Measurements from ENCODE around the gene DNAJA3.

Gene DNAJA3

DNA sequence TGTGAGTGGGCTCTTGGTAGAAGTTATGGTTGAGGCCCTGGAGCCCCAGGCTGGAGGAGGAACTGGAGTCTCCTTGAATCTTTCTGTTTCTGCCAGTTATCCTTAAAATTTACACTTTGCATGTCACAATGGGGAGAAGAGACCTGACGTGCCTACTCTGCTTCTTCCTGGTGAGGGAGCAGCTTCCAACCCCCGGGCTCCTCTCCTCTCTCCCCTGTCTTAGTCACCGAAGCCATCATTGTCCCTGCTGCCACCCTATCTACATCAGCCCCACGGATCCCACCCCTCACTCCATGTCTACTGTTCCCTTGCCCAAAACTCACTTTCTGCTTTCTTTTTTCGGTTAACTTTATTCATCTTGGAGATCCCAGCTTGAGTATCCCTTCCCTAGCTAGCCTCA, 17.6 kb downstream of the DNAJA3 start:
- no peak for ATAC-seq
- TF ChIP-seq, protein P1, sequence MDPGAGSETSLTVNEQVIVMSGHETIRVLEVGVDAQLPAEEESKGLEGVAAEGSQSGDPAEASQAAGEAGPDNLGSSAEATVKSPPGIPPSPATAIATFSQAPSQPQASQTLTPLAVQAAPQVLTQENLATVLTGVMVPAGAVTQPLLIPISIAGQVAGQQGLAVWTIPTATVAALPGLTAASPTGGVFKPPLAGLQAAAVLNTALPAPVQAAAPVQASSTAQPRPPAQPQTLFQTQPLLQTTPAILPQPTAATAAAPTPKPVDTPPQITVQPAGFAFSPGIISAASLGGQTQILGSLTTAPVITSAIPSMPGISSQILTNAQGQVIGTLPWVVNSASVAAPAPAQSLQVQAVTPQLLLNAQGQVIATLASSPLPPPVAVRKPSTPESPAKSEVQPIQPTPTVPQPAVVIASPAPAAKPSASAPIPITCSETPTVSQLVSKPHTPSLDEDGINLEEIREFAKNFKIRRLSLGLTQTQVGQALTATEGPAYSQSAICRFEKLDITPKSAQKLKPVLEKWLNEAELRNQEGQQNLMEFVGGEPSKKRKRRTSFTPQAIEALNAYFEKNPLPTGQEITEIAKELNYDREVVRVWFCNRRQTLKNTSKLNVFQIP (CRISPR knock-in tag; IDR thresholded peaks at IDR 0.05; ENCODE audit: borderline replicate concordance, low read depth), result no peak
- TF ChIP-seq SNAI2 (CRISPR knock-in tag; IDR thresholded peaks at IDR 0.05), result no peak
- no peak for TF ChIP-seq PPARA (CRISPR knock-in tag; IDR thresholded peaks at IDR 0.05; ENCODE audit: borderline replicate concordance)
- TF ChIP-seq ZC3H10 (CRISPR knock-in tag; IDR thresholded peaks at IDR 0.05), result no peak
- TF ChIP-seq ZNF8 (CRISPR knock-in tag; IDR thresholded peaks at IDR 0.05), result no peak
- TF ChIP-seq ZFP30 (CRISPR knock-in tag; IDR thresholded peaks at IDR 0.05), result no peak
- TF ChIP-seq TOX (CRISPR knock-in tag; IDR thresholded peaks at IDR 0.05; ENCODE audit: borderline replicate concordance), result no peak
- TF ChIP-seq ZNF70 (CRISPR knock-in tag; IDR thresholded peaks at IDR 0.05), result no peak

DNA sequence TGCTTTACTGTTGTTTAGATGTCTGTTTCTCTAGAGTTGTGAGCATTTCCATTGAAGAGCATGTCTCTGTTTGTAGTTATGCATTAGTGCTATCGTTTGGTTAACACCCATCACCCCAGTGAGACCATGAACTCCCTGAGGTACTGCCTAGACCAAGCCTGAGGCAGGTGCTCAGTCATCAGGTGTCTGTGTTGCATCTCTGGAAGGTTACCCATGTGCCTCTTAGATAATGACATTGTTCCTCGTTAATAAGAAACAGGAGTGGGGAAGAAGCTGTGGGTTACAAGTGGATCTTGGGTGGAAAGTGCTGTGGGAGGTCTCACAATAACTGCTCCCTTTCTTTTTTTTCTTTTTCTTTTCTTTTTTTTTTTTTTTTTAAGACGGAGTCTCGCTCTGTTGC, 18.3 kb downstream of the DNAJA3 start:
- TF ChIP-seq ZC3H10 (CRISPR knock-in tag; IDR thresholded peaks at IDR 0.05) (no peak), ZNF8 (CRISPR knock-in tag; IDR thresholded peaks at IDR 0.05) (no peak), ARNTL (CRISPR knock-in tag; IDR thresholded peaks at IDR 0.05; ENCODE audit: borderline replicate concordance, low read depth) (no peak), TCF4 (CRISPR knock-in tag; IDR thresholded peaks at IDR 0.05; ENCODE audit: borderline replicate concordance) (no peak), ZFP30 (CRISPR knock-in tag; IDR thresholded peaks at IDR 0.05) (no peak)
- TF ChIP-seq, protein P2, sequence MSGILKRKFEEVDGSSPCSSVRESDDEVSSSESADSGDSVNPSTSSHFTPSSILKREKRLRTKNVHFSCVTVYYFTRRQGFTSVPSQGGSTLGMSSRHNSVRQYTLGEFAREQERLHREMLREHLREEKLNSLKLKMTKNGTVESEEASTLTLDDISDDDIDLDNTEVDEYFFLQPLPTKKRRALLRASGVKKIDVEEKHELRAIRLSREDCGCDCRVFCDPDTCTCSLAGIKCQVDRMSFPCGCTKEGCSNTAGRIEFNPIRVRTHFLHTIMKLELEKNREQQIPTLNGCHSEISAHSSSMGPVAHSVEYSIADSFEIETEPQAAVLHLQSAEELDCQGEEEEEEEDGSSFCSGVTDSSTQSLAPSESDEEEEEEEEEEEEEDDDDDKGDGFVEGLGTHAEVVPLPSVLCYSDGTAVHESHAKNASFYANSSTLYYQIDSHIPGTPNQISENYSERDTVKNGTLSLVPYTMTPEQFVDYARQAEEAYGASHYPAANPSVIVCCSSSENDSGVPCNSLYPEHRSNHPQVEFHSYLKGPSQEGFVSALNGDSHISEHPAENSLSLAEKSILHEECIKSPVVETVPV (CRISPR knock-in tag; IDR thresholded peaks at IDR 0.05), result no peak
- TF ChIP-seq, protein P3, sequence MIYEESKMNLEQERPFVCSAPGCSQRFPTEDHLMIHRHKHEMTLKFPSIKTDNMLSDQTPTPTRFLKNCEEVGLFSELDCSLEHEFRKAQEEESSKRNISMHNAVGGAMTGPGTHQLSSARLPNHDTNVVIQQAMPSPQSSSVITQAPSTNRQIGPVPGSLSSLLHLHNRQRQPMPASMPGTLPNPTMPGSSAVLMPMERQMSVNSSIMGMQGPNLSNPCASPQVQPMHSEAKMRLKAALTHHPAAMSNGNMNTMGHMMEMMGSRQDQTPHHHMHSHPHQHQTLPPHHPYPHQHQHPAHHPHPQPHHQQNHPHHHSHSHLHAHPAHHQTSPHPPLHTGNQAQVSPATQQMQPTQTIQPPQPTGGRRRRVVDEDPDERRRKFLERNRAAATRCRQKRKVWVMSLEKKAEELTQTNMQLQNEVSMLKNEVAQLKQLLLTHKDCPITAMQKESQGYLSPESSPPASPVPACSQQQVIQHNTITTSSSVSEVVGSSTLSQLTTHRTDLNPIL (CRISPR knock-in tag; IDR thresholded peaks at IDR 0.05; ENCODE audit: low read depth), result no peak
- TF ChIP-seq, protein P4, sequence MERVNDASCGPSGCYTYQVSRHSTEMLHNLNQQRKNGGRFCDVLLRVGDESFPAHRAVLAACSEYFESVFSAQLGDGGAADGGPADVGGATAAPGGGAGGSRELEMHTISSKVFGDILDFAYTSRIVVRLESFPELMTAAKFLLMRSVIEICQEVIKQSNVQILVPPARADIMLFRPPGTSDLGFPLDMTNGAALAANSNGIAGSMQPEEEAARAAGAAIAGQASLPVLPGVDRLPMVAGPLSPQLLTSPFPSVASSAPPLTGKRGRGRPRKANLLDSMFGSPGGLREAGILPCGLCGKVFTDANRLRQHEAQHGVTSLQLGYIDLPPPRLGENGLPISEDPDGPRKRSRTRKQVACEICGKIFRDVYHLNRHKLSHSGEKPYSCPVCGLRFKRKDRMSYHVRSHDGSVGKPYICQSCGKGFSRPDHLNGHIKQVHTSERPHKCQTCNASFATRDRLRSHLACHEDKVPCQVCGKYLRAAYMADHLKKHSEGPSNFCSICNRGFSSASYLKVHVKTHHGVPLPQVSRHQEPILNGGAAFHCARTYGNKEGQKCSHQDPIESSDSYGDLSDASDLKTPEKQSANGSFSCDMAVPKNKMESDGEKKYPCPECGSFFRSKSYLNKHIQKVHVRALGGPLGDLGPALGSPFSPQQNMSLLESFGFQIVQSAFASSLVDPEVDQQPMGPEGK (CRISPR knock-in tag; IDR thresholded peaks at IDR 0.05; ENCODE audit: borderline replicate concordance), result no peak
- no peak for ATAC-seq

DNA sequence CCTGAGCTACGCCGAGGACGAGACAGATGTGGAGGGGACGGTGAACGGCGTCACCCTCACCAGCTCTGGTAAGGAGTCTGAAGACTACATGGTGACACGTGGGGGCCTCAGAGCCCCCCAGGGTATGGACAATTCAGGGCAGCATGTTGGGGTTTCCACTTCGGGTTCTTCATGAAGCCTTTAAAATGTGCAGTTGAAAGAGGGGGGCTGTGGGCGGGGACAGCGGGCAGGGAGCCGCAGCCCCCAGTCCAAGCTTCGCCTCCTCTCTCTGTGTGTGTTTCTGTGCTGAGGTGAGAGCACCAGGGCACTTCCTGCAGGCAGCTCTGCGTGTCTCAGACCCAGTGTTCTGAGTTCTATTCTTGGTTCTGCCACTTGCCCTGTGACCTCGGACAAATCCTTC, 24.8 kb downstream of the DNAJA3 start:
- ATAC-seq, result no peak
- TF ChIP-seq ZFP30 (CRISPR knock-in tag; IDR thresholded peaks at IDR 0.05) (no peak), SNAI2 (CRISPR knock-in tag; IDR thresholded peaks at IDR 0.05) (no peak), TCF4 (CRISPR knock-in tag; IDR thresholded peaks at IDR 0.05; ENCODE audit: borderline replicate concordance) (no peak)

DNA sequence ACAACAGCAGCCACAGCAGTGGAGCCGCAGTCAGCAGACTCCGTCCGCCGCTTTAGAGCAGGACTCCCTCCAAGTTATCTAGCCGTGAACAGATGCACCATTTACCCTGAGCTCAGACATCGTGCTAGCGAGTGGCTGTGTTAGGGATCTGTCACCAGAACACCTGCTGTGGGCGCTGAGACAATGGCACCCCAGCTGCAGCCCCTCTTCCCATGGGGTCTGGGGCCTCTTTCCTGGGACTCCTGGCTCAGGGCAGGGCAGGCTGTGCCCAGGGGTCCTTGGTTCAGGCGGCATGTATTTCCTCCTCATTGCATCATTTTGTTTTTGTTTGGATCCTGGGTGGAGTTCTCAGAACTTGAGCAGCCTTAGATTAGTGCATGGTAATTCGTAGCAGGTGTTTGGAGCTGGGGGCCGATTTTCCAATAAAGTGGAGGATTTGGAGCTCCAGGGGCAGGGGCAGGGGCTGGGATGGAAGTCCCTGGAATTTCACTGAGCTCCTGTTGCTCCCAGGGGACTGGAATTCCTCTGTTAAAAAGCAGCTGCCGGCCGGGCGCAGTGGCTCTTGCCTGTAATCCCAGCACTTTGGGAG, 25.4 kb downstream of the DNAJA3 start:
- no peak for ATAC-seq
- TF ChIP-seq, protein P1 (CRISPR knock-in tag; IDR thresholded peaks at IDR 0.05; ENCODE audit: borderline replicate concordance, low read depth), result no peak
- TF ChIP-seq, protein P4 (CRISPR knock-in tag; IDR thresholded peaks at IDR 0.05; ENCODE audit: borderline replicate concordance), result no peak
- TF ChIP-seq SNAI2 (CRISPR knock-in tag; IDR thresholded peaks at IDR 0.05) (no peak), GLIS3 (CRISPR knock-in tag; IDR thresholded peaks at IDR 0.05) (no peak), ZFP30 (CRISPR knock-in tag; IDR thresholded peaks at IDR 0.05) (no peak), ZNF565 (CRISPR knock-in tag; conservative IDR thresholded peaks at IDR 0.05; ENCODE audit: low read depth) (no peak), PPARA (CRISPR knock-in tag; IDR thresholded peaks at IDR 0.05; ENCODE audit: borderline replicate concordance) (no peak), TOX (CRISPR knock-in tag; IDR thresholded peaks at IDR 0.05; ENCODE audit: borderline replicate concordance) (no peak), RARB (CRISPR knock-in tag; IDR thresholded peaks at IDR 0.05) (no peak), ZNF8 (CRISPR knock-in tag; IDR thresholded peaks at IDR 0.05) (no peak), ISL1 (CRISPR knock-in tag; IDR thresholded peaks at IDR 0.05) (no peak), TCF4 (CRISPR knock-in tag; IDR thresholded peaks at IDR 0.05; ENCODE audit: borderline replicate concordance) (no peak), ZFP3 (CRISPR knock-in tag; IDR thresholded peaks at IDR 0.05) (no peak), CSDC2 (CRISPR knock-in tag; IDR thresholded peaks at IDR 0.05) (no peak), ESRRG (CRISPR knock-in tag; IDR thresholded peaks at IDR 0.05) (no peak), OSR1 (CRISPR knock-in tag; IDR thresholded peaks at IDR 0.05) (no peak)
- TF ChIP-seq, protein P3 (CRISPR knock-in tag; IDR thresholded peaks at IDR 0.05; ENCODE audit: low read depth), result no peak
- TF ChIP-seq, protein P2 (CRISPR knock-in tag; IDR thresholded peaks at IDR 0.05), result no peak
